ENCODE results near the gene ABLIM3. TPM values are rescaled to one million over a fixed set of nuclear protein-coding genes. Genes with fewer than 3 reads are reported as not detected.

Gene ABLIM3
- total RNA-seq, 2 experiments from 2014 or later, result not detected

DNA sequence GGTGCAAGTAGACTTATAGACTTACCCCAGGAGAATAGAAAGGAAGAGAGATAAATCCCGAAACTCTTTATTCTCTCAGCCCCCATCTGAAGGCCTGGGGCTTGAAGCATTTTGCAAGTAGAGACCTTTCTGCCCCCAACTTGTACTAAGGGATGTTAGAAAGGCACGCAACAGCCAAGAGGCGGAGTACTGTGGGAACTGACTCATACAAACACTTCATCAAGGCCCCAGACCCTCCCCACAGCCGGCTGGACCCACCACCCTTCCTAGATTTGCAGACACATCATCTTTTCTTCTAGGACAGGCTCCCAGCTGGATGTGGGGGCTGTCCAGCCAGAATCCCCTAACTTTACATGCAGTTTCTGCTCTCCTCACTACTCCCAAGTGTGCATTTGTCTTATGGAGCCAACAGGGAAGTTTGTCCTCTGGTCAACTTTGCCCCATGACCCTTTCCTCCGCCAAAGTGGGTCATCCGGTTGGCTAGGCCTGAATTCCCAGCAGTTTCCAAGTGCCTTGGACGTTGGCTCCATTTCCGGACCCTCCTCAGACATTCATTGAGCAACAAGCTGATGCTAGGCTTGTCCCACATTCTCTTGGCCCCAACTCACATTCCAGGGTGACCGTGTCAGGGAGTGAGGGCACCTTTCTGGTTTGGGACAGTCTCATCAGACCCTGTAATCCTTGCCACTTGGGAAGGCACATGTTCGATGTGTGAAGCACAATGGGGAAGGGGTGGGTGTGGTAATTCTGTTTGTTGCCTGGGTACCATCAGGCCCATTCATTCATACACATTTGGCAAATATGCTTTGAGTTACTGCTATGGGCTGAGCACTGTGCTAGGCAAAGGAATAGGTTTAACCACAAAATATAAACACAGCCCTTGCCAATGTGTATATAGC, 64.6 kb downstream of the ABLIM3 start:
- H3K4me1 Mint-ChIP-seq (ENCODE audit: low read depth), result no peaks in the 10 kb centered on the region
- DNase-seq (no peak), ATAC-seq (no peak)
- no peak overlapping the region for H3K27ac Mint-ChIP-seq
- no peaks in the 10 kb centered on the region for H3K36me3 Mint-ChIP-seq (ENCODE audit: low read depth)
- no peak overlapping the region for H3K4me3 Mint-ChIP-seq
- no peaks in the 10 kb centered on the region for H3K9me3 Mint-ChIP-seq (ENCODE audit: insufficient read depth)
- H3K27me3 Mint-ChIP-seq (ENCODE audit: low read depth), result no peaks in the 10 kb centered on the region
- CTCF ChIA-PET, result no interaction called here
- POLR2A ChIA-PET, result no interaction called here

- H3K27me3 Mint-ChIP-seq (ENCODE audit: low read depth), result no peaks in the 10 kb centered on the region
- H3K4me1 Mint-ChIP-seq (ENCODE audit: low read depth), result no peaks in the 10 kb centered on the region
- ChIA-PET CTCF (no interaction called here), POLR2A (no interaction called here)
- DNase-seq (no peak), ATAC-seq (no peak)
- H3K9me3 Mint-ChIP-seq (ENCODE audit: insufficient read depth), result no peaks in the 10 kb centered on the region
- H3K27ac Mint-ChIP-seq, result no peak overlapping the region
- no peak overlapping the region for H3K4me3 Mint-ChIP-seq
- H3K36me3 Mint-ChIP-seq (ENCODE audit: low read depth), result no peaks in the 10 kb centered on the region
Observed at GRCh38 chr5:149206524-149207141, 65.3 kb downstream of the ABLIM3 start.

DNA sequence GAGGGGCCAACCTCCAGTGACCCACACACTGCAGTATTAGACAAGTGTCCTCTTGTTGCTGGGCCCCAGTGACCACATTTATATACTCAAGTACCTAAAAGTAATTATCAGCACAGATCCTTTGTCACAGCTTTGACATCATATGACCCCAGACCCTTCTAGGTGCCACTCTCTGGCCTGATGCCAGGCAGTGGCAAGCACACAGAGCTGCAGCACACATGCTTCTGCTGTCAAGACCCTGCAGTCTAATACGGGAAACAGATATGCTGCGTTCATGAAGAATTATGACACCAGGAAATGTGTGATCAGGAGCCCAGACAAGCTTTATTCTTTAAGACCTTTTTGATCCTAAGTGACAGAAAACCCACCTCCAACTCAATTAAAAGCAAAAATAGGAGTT, 66.5 kb downstream of the ABLIM3 start:
- DNase-seq (no peak), ATAC-seq (no peak)
- H3K27ac Mint-ChIP-seq, result no peak overlapping the region
- ChIA-PET POLR2A (interaction anchor here (0.5 kb wide), 1 partner anchor 461 kb away, joined by 3 read pairs; no protein-coding TSS in a partner anchor), CTCF (no interaction called here)
- H3K9me3 Mint-ChIP-seq (ENCODE audit: insufficient read depth), result no peaks in the 10 kb centered on the region
- H3K4me1 Mint-ChIP-seq (ENCODE audit: low read depth), result no peaks in the 10 kb centered on the region
- H3K4me3 Mint-ChIP-seq, result no peak overlapping the region
- H3K36me3 Mint-ChIP-seq (ENCODE audit: low read depth), result no peaks in the 10 kb centered on the region
- no peaks in the 10 kb centered on the region for H3K27me3 Mint-ChIP-seq (ENCODE audit: low read depth)

GRCh38 chr5:149210225-149210624, 68.9 kb downstream of the ABLIM3 start:
- peaks cover 2% of the 10 kb centered on the region for H3K27me3 Mint-ChIP-seq (ENCODE audit: low read depth)
- H3K27ac Mint-ChIP-seq, result no peak overlapping the region
- H3K36me3 Mint-ChIP-seq (ENCODE audit: low read depth), result no peaks in the 10 kb centered on the region
- ChIA-PET CTCF (interaction anchor here (0.5 kb wide), 1 partner anchor 18 kb away, joined by 3 read pairs; no protein-coding TSS in a partner anchor), POLR2A (no interaction called here)
- no peaks in the 10 kb centered on the region for H3K4me1 Mint-ChIP-seq (ENCODE audit: low read depth)
- DNase-seq (no peak), ATAC-seq (no peak)
- no peak overlapping the region for H3K4me3 Mint-ChIP-seq
- no peaks in the 10 kb centered on the region for H3K9me3 Mint-ChIP-seq (ENCODE audit: insufficient read depth)

- no peak for ATAC-seq
- Mint-ChIP-seq H3K4me3 (no peak overlapping the region), H3K4me1 (ENCODE audit: low read depth) (no peaks in the 10 kb centered on the region), H3K27ac (no peak overlapping the region), H3K36me3 (ENCODE audit: low read depth) (no peaks in the 10 kb centered on the region), H3K9me3 (ENCODE audit: insufficient read depth) (no peaks in the 10 kb centered on the region), H3K27me3 (ENCODE audit: low read depth) (peaks cover 2% of the 10 kb centered on the region)
- CTCF ChIA-PET, result no interaction called here
- POLR2A ChIA-PET, result no interaction called here
- no peak for DNase-seq
Observed at GRCh38 chr5:149210968-149211490, 69.7 kb downstream of the ABLIM3 start.

GRCh38 chr5:149211566-149211965, 70.3 kb downstream of the ABLIM3 start:
- Mint-ChIP-seq H3K4me3 (no peak overlapping the region), H3K4me1 (ENCODE audit: low read depth) (no peaks in the 10 kb centered on the region), H3K27ac (no peak overlapping the region), H3K27me3 (ENCODE audit: low read depth) (peaks cover 2% of the 10 kb centered on the region), H3K9me3 (ENCODE audit: insufficient read depth) (no peaks in the 10 kb centered on the region), H3K36me3 (ENCODE audit: low read depth) (no peaks in the 10 kb centered on the region)
- CTCF ChIA-PET, result no interaction called here
- no peak for DNase-seq
- POLR2A ChIA-PET, result no interaction called here
- ATAC-seq, result no peak

- H3K27ac Mint-ChIP-seq, result no peak overlapping the region
Observed at GRCh38 chr5:149212198-149212951, 71.1 kb downstream of the ABLIM3 start.

DNA sequence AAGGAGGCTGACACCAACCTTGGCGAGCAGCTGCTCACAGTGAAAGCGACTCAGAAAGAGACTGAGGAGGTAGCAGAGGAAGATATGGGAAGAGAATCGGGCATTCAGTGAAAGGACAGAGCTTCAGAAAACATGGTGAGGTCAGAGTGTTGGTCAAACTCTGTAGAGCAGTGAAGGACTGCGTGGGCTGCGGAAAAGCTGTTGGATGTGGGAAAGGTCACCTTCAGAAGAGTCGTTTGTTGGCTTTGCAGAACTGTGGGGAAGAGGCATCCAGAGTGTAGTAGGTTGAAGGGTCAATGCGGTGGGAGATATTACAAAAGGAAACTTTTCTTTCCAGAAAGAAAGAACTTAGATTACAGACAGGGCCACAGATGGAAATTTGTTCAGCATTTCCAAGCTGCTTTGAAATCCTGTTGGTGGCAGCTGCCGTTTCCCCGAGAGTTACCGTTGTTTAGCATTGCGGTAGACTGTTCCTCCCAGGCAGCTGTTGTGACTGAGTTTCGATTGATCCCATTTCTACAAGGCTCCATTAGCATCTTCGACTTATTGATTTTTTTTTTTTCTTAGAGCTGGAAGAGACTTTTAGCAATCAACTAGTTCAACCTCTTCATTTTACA, 72.1 kb downstream of the ABLIM3 start:
- H3K4me3 Mint-ChIP-seq, result no peak overlapping the region
- no peak for DNase-seq
- ChIA-PET POLR2A (no interaction called here), CTCF (no interaction called here)
- no peaks in the 10 kb centered on the region for H3K4me1 Mint-ChIP-seq (ENCODE audit: low read depth)
- no peaks in the 10 kb centered on the region for H3K36me3 Mint-ChIP-seq (ENCODE audit: low read depth)
- no peak for ATAC-seq
- peaks cover 2% of the 10 kb centered on the region for H3K27me3 Mint-ChIP-seq (ENCODE audit: low read depth)
- H3K9me3 Mint-ChIP-seq (ENCODE audit: insufficient read depth), result no peaks in the 10 kb centered on the region
- no peak overlapping the region for H3K27ac Mint-ChIP-seq

More at GRCh38 chr5:149212198-149212951, 71.1 kb downstream of the ABLIM3 start:
- Mint-ChIP-seq H3K4me1 (ENCODE audit: low read depth) (no peaks in the 10 kb centered on the region), H3K36me3 (ENCODE audit: low read depth) (no peaks in the 10 kb centered on the region), H3K27me3 (ENCODE audit: low read depth) (peaks cover 2% of the 10 kb centered on the region), H3K4me3 (no peak overlapping the region), H3K9me3 (ENCODE audit: insufficient read depth) (no peaks in the 10 kb centered on the region)
- POLR2A ChIA-PET, result no interaction called here
- CTCF ChIA-PET, result no interaction called here
- ATAC-seq (no peak), DNase-seq (no peak)

DNA sequence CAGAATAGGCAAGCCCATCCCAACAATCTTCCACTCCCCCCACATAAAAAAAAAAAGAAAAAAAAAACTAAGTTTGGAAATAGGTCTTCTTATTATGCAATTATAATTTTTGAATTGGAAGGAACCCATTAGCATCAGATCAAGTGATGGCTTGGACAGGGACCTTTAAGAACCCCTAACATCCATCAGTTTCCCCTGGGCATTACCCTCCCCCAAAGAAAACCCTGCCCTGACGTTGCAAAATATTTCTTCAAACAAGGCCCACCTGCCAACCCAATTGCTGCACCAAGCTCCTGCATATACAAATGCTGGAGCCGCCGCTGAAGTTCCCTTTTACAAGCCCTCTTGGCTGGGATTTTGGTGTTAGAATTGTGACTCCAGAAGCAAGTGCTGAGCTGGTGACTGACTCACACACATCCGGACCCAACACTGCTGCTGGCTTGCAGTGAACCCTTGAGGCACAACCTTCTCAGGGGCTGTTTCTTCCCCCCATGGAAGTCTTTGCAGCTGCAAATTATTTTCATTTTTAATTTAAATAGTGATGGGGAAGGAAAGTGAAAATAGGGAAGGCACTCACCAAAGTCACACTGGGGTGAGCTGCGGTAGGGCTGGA, 74.3 kb downstream of the ABLIM3 start:
- Mint-ChIP-seq H3K27me3 (ENCODE audit: low read depth) (peaks cover 2% of the 10 kb centered on the region), H3K27ac (no peak overlapping the region), H3K36me3 (ENCODE audit: low read depth) (no peaks in the 10 kb centered on the region), H3K9me3 (ENCODE audit: insufficient read depth) (no peaks in the 10 kb centered on the region), H3K4me1 (ENCODE audit: low read depth) (no peaks in the 10 kb centered on the region), H3K4me3 (no peak overlapping the region)
- CTCF ChIA-PET, result interaction anchor here (1.2 kb wide), 1 partner anchor 74 kb away, joined by 3 read pairs; the partner anchor contains the start of gene ABLIM3
- no peak for DNase-seq
- no peak for ATAC-seq
- POLR2A ChIA-PET, result interaction anchor here (0.6 kb wide), 1 partner anchor 321 kb away, joined by 3 read pairs; no protein-coding TSS in a partner anchor

DNA sequence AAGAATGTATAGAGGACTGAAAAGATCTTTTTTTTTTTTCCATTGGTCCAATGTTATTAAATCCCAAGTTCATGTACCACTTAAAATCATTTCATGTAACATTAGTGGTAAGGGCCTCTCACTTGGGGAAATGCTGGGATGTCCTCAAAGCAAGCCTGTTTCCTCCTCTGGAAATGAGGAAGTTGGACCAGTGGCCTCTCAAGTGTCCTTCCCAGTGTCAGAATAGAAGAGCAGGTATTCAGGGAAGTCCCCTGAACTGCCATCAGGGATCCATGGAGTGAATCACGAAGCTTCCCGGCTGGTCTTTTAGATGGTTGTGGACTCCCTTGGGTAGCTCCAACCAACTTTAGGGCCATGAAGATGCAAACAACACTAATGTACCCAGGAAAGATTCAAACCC, 75.2 kb downstream of the ABLIM3 start:
- H3K4me1 Mint-ChIP-seq (ENCODE audit: low read depth), result no peaks in the 10 kb centered on the region
- no peak overlapping the region for H3K27ac Mint-ChIP-seq
- no peak overlapping the region for H3K4me3 Mint-ChIP-seq
- no peaks in the 10 kb centered on the region for H3K36me3 Mint-ChIP-seq (ENCODE audit: low read depth)
- POLR2A ChIA-PET, result no interaction called here
- no peaks in the 10 kb centered on the region for H3K9me3 Mint-ChIP-seq (ENCODE audit: insufficient read depth)
- H3K27me3 Mint-ChIP-seq (ENCODE audit: low read depth), result peaks cover 2% of the 10 kb centered on the region
- CTCF ChIA-PET, result interaction anchor here (1.2 kb wide), 1 partner anchor 75 kb away, joined by 3 read pairs; the partner anchor contains the start of gene ABLIM3
- DNase-seq, result no peak
- no peak for ATAC-seq

DNA sequence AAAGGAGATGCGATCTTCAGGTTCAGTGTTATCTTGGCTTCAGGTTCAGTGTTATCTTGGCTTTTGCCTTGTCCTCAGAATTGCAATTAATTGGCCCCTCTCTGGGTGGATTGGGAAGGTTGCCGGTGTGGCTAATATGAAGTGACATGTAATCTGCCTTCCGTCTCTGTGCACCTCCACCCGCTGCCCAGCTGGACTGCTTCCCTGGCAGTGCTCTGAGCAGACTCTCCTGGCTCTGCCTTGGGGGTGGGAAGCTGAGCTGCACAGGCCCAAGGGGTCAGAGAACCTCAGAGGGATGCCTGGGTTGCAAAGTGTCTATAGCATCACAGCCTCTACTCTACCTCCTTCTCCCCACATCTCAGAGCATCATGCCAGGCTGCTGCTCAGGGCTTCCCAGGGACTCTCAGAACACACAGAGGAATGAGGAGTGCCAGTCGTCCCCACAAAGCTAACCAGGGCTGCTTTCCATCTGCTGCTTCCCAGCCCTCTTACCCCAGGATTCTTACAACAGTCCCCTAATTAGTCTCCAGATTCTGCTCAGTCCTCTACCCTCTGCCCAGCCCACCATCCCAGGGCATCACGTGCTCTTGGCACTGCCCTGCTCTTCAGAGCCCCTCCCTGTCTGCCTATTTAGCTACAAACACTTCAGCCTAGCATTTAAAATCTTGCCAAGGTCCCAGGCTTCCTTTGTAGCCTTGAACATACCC, 76.0 kb downstream of the ABLIM3 start:
- H3K9me3 Mint-ChIP-seq (ENCODE audit: insufficient read depth), result no peaks in the 10 kb centered on the region
- H3K4me1 Mint-ChIP-seq (ENCODE audit: low read depth), result no peaks in the 10 kb centered on the region
- ChIA-PET CTCF (no interaction called here), POLR2A (no interaction called here)
- H3K27ac Mint-ChIP-seq, result no peak overlapping the region
- H3K27me3 Mint-ChIP-seq (ENCODE audit: low read depth), result peaks cover 2% of the 10 kb centered on the region
- no peak for ATAC-seq
- no peak for DNase-seq
- H3K36me3 Mint-ChIP-seq (ENCODE audit: low read depth), result no peaks in the 10 kb centered on the region
- H3K4me3 Mint-ChIP-seq, result no peak overlapping the region

Data from activated CD8-positive, alpha-beta T cell treated with anti-CD3 and anti-CD28 coated beads, Interleukin-2, amount 10 ng/mL, durations not matched to agents 7 days and 5 days (primary cell).